Kidney tubule cell (primary cell): Measurements from ENCODE around the gene UMPS.
"Not testable (repeated sequence)": the region's sequence is repeated elsewhere in the genome, so short reads cannot be mapped to it uniquely, and the experiment has no call there.

Experiments used
- DNase-seq: peaks from one replicate; pipeline ENCODE4 v3.0.0-alpha.2; 2018; ENCODE audit warnings: low spot score

UMPS gene

DNA sequence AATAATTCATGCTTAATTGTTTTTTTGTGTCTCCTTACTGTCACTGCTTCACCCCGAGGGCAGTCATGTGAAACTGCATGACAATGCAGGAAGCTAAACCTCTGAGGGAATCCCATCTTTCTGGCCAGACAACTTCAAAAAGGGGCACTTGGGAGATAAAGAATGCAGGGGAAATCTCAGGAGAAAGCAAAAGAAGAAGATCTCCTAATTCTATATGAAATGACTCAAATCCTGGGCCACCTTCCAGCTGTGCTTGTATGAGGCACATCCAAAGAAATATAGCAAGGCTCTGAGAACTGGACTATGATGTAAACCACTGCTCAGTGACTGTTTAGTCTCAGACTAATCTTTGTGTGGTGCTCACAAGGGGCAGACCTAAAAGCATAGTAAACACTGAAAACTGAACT, 22.6 kb upstream of the UMPS start:
- peak; percentile 32 for DNase-seq

DNA sequence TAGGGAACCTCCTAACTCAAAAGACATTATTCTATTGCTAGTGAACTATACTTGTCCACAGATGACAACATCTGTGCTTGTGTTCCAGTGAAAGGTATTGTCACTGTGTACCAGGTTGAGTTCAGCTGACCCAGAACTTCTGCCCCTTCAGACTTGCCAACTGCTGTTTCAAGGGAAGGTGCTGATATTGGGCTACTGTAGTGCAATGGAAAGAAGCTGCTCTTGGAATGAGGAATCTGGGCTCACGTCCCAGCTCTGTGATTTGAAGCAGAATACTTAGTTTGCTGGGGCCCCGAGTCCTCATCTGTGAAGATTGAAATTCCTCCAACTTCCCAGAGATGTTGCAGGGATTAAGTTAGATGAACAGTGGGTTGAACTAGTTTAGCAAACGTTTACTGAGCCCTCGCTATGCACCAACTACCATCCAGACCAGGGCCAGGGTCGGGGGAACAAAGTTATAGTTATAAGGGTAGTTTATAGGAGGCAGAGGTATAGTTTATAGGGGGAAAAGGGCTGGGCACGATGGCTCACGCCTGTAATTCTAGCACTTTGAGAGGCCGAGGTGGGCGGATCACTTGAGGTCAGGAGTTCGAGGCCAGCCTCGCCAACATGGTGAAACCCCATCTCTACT, 15.9 kb upstream of the UMPS start:
- no peak for DNase-seq

DNA sequence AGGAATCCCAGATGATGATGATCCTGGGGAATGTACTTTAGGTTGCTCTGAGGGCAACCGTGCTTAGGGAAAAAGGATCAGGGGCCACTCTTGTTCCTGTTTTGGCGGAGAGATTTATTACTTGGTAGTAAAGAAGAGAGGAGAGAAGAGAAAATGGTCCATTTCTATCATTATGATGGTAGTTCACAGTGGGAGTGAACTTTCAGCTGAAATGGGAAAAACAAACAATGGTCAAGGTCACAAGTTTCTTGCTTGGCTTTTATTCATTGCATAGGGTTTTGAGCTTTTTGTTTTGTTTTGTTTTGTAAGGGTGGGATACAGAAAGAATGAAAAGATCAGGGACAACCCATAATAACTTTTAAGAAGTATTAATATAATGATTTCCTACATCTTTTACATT, 7.7 kb upstream of the UMPS start:
- DNase-seq: no peak

DNA sequence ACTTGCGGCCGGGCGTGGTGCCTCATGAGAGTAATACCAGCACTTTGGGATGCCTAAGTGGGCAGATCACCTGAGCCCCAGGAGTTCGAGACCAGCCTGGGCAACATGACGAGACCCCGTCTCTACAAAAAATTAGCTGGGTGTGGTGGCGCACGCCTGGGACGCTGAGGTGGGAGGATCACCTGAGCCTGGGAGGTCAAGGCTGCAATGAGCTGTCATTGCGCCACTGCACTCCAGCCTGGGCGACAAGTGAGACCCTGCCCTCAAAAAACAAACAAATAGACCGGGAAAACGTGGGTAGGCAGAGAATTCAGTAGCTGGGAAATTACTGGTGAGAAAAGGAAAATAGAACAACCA, 667 bp downstream of the UMPS start:
- no peak for DNase-seq

DNA sequence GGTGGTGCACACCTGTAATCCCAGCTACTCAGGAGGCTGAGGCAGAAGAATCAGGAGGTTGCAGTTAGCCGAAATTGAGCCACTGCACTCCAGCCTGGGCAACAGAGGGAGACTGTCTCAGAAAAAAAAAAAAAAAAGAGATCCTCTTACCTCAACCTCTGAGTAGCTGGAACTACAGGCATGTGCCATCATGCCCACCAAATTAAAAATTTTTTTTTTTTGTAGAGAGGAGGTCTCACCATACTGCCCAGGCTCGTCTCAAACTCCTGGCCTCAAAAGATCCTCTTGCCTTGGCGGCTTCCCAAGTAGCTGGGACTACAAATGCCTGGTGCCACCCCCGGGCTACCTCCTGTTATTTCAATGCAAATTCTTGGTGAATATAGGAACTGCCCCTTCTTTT, 1.5 kb downstream of the UMPS start:
- DNase-seq: no peak

DNA sequence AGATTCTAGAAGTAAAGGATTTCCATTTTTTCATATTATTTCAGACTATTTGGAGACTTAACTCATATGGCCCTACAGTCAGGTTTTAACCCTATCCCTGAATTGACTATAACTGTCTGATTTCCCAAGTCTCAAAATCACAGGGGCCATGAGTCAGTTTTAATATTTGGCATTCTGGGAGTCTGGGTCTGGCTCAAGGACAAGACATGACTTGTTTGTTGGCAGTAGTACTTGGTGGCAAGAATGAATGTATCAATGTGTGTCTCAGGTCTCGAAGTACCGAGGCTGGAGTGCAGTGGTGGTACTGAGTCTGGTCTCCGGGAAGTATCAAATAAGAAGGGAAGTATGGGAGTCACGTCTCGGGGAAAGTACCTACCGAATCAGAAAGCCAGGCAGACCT, 10.8 kb downstream of the UMPS start:
- DNase-seq: no peak

DNA sequence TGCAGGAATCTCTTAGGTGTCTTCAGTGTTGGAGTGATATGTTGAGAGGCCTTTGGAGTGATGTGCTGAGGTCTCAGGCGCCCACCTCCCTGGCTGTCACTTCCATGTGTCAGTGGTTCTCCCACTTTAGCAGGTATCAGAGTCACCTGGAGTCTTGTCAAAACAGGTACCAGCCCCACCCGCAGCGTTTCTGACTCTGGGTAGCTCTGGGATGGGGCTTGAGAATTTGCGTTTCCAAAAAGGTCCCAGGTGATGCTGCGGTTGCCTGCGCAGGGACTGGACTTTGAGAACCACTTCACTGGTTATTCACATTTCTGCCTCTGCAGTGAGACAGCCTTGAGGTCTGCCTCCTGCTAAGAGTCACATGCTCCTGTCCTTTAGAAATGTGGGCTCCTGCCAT, 15.5 kb downstream of the UMPS start:
- DNase-seq: no peak

DNA sequence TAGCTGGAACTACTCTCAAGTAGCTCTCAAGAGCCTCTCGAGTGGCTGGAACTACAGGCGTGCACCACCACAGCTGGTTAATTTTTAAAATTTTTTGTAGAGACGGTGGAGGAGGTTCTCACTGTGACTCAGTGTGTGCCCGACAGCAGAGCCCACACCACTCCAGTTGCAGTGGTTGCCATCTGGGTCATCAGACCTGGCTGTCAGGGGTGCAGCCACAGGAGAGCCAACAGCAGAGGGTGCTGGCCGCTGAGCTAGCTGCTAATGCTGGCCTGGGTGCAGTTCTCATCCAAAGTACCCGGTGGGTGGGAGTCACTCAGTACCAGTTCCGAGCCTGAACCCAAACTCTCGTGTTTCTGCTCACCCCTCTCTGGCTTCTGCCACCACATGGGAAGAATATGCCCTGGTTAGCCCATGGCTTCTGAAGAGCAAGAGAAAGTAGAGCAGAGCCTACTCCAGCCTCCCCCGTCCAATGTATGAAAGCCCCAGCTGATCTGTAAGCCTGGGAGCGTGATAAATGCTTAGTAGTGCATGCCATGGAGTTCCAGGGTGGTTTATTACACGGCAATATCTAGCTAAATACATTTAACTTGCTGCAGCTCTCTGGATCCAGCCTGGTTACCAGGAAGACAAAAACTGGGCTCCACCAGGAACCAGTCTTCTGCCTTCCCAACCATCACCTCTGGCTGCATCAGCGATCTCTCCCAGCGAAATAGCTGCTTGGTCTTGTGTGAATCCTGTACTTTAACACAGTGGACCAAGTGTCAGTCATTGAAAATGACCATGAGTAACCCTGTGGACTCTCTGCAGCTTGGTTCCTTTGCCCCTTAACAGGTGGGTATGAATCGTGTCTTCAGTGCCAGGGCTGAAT, 17.1 kb downstream of the UMPS start:
- peak; percentile 34 for DNase-seq

DNA sequence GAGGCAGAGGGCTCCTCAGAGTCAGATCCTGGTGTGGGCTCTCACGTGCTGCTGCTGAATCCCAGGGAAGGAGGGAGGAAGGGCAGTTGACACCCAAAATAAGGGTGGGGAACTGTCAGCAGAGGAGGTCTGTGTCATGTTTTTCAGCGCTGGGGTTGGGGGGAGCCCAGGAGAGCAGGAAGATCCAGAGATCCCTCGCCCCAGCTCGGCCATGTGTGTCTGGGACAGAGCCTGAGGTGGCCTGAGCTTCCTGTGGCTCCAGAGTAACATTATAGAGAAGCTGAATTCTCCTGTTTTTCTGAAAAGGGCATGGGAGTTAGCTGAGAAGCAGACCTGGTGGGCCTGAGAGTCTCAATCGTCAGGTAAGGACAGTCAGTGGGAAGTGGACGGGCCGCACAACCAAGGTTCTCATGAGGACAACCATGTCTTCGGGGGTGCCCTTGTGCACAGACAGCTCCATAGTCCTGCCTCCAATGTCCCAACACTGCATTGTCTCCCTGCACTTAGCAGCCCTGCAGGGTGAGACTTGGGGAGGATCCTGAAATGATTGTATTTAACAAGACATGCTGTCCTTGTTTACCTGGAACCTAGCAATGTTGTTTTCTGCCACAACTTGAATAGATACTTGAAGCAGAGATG, 18.4 kb downstream of the UMPS start:
- no peak for DNase-seq

DNA sequence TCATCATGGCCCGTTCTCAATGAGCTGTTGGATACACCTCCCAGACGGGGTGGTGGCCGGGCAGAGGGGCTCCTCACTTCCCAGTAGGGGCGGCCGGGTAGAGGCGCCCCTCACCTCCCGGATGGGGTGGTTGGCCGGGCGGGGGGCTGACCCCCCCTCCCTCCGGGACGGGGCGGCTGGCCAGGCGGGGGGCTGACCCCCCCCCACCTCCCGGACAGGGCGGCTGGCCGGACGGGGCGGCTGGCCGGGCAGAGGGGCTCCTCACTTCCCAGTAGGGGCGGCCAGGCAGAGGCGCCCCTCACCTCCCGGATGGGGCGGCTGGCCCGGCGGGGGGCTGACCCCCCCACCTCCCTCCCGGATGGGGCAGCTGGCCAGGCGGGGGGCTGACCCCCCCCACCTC, 19.6 kb downstream of the UMPS start:
- DNase-seq: not testable (repeated sequence)

DNA sequence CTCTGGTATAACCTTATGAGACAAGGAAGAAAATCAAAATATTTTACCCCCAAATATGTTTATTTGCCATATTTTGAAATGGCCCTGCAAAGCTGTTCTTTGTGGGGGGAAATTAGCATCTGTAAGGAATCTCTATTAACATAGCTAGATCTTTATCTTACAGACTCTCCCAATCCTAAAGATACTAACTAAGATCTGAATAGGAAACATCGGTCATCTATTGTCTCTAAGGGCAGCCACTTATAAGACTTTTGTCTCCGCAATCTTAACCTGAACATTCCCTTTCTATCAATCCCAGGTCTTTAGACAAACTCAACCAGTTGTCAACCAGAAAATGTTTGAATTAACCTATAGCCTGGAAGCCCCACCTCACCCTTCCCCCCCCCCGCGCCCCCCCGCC, 21.2 kb downstream of the UMPS start:
- DNase-seq: no peak

DNA sequence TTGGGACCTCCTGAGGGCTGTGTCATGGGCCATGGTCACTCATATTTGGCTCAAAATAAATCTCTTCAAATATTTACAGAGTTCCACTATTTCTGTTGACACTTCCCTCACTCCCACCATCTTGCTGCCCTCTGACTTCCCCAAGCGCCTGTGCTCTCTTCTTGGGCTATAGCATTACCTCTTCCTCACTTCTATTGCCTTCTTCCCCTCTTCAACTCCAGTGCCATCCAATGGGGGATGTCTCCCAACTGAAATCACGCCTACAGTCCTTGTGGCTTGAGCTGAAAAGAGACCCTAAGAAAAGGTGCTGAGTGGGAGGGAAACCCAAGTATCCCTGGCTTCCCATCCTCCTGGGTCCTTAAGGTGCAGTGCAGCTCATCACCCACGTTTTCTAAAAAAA, 21.8 kb downstream of the UMPS start:
- no peak for DNase-seq

DNA sequence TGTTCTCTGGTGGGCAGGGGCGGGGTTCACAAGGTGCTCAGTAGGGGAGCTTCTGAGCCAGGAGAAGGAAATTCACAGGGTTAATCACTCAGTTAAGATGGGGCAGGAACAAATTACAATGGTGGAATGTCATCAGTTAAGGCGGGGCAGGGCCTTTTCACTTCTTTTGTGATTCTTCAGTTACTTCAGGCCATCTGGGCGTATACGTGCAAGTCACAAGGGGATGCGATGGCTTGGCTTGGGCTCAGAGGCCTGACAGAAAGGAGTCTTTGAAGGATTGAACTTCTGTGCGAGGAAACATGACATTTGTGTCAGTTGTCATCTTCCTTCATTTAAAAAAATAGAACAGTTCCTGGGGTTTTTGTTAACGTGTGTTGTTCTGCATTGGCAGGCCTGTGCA, 27.7 kb downstream of the UMPS start:
- DNase-seq: not testable (repeated sequence)

DNA sequence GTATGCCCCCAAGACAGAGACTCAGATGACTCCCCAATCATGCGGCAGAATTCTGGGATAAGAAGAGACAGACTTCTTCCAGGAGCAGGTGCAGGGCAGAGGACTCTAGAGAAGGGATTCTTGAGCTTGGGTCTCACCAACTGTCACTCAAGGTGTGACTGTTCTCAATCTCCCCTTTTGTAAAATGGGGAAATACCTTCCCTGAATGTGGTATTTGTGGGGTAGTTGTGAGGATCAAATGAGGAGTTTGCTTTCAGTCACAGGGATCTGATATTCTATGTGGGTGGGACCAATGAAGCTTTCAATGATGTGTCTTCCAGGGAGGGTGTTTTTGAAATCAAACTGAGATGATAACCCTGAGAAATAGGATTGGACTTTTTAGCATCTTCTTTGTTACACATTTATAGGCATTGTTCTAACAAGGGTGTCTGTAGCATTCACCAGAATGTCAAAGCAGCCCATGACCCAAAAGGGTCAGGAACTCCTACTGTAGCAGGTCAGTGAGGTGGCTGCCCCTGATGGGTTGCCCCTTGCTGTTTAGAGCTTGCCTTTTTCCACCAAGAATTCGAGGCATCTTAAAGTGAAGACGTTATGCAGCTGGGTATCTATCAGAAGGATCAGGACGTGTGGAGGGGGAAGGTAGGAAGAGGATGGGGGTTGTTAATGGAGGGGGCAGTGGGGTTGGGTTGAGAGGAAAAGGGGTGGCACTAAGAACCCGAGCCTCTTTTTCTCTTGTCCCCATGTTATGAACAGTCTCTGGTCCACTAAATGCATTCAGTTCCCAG, 28.8 kb downstream of the UMPS start:
- no peak for DNase-seq

DNA sequence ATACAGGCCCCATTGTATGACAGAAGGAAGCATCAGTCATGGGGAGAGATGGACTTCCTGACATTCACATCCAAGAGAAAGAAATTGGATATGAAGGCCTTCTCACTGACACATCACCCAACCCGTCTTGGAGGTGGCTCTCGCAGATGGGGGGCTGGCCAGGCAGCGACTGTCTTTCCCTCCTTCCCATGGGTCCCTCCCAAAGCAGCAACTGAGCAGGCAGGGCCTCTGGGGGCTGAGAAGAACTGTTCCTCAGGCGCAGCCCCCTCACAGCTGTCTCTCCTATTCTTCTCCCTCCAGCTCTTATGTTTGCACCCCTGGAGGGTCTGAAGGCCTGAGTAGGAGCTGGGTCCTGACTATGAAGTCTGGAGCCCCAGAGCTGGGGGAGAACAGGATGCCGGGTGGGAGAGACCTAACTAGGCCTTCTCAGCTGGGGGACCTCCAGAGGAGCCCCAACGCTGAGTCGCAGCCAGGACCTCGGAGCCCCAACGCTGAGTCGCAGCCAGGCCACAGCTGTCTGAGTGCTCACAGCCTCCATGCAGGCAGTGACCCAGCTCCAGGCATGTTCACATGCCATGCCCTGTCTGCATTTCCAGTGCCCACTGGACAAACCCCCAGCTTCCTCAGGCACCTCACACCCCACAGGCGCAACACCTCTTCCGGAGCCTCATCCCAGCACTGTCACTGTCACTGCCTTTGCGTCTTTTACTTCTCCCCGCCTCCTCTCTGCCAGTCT, 29.6 kb downstream of the UMPS start:
- no peak for DNase-seq

DNA sequence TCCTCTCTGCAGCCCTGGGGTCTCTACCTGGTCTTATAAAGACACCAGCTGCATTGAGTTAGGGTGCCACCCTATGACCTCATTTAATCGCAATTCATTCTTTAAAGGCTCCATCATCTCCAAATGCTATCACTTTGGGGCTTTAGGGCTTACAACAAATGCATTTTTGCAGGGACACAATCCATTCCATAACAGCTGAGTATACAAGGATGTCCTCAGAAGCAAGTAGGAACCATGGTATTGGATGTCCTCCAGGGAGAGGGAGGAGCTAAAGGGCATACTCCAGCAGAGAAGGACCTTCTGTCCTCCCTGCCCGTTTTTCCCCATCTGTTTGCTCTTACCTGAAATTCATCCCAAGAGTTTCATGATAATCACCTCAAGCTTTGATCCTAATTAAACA, 30.3 kb downstream of the UMPS start:
- DNase-seq: peak; percentile 25

DNA sequence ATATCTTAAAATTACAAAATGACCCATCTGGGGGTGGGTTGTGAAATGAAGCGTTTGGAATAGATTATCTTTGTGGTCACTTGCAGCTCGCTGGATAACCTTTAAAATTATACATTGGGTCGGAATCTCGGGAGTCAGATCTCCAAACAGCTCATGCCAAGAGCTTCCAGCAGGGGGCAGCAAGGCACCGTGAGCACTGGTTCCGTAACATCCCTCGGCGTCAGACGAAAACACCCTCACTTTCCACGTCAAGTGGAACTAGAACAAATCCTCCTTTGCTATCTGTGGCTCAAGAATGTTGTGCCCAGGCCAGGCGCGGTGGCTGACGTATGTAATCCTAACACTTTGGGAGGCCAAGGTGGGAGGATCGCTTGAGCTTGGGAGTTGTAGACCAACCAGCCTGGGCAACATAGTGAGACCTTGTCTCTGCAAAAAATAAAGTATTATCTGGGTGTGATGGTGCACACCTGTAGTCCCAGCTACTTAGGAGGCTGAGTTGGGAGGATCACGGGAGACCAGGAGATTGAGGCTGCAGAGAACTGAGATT, 31.1 kb downstream of the UMPS start:
- peak; percentile 72 for DNase-seq

DNA sequence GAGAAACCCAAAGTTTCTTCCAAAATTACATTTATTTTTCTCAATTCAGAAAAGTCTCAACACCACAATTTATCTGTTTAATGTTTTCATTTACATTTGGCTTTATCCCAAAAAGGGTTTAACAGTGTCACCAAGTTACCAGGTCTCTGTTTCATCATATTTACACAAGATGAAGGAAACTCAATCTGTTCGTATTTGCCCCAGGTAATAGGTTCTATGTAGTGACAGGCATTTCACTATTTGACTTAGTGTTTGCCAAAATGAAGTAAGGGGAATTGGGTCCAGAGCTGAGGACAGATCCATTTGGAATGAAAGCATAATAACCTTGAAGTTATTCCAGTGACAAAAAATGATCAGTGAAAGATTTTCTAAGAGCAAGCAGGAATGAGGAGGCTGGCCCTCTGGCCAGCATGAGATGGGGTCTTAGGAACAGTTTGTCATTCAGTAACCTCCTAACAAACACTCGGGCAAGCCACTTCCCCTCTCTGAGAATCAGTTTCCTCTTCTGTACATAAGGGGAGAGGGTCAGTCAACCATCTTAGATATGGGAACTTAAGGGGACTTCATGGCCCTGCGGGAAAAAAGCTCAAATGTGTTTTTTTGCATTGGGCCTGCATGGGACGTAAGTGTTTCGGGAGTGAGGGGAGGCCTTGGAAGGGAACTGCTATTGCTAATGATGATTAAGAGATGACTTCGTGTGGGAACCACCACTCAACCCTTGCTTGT, 31.8 kb downstream of the UMPS start:
- no peak for DNase-seq

DNA sequence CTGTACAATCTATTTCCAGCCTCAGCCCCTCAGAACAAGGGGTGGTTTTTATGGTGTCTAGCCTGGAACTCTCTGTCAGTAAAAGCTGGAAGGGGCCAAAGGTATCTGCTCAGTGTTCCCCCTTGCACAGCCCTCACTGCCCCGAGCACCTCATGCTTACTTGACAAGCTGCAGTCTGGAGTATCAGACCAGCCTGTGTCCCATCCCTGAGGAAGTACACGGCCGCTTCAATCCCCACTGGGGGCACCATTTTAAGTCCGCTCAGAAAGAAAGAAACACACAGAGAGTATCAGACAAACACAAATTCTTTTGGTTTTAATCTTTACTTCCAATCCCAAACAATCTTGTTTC, 32.4 kb downstream of the UMPS start:
- DNase-seq: no peak

DNA sequence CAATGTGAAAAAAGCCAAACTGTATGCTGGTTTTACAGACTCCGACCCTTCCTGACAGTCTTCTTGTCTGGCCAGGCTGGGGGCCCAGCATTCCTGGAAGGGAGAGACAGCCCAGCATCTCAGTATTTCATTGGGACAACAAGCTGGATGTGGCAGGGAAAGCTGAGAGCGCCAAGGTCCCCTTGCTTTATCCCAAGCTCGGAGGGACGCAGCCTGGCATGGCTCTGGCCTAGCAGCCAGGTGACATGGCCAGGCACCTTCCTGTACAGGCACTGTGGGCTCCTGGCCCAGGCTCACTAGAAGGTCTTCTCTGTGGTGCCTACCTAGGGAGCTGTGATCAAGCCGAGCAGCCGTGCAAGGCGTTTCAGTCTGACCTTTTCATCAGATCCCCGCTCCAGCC, 33.0 kb downstream of the UMPS start:
- DNase-seq: no peak
